ENCODE measurements around the gene PALLD.

PALLD gene

GRCh38 chr4:168914095-168914494 lies 417.2 kb downstream of the PALLD start:
- DNase-seq (ENCODE audit: low spot score), result no peak
- Histone ChIP-seq H2BK15ac (ENCODE audit: low read length) (no peak overlapping the region), H3K9me3 (replicated peaks in 1 of 2; ENCODE audit: control insufficient read depth in 2 of 2, insufficient read depth in 1 of 2, low read depth in 1 of 2, low read length in 2 of 2) (no peaks in the 10 kb centered on the region), H3K4me1 (ENCODE audit: control insufficient read depth in 2 of 2, insufficient read depth in 1 of 2, low read depth in 1 of 2, low read length in 2 of 2) (no peaks in the 10 kb centered on the region), H3K27ac (replicated peaks; ENCODE audit: low read length) (no peak overlapping the region), H3K4ac (ENCODE audit: low read length) (no peak overlapping the region), H3K79me1 (ENCODE audit: low read depth, low read length) (no peaks in the 10 kb centered on the region), H3K4me3 (ENCODE audit: low read length in 2 of 2) (no peak overlapping the region), H3K14ac (ENCODE audit: low read length) (no peak overlapping the region), H3K27me3 (ENCODE audit: control insufficient read depth in 3 of 3, insufficient read depth in 3 of 3, low read depth in 1 of 3, low read length in 3 of 3) (no peaks in the 10 kb centered on the region), H2AFZ (ENCODE audit: low read length) (no peak overlapping the region), H3K36me3 (replicated peaks in 1 of 2; ENCODE audit: control insufficient read depth in 2 of 2, insufficient read depth in 2 of 2, low read length in 2 of 2) (peaks cover 16 to 91% of the 10 kb centered on the region in 2 donors), H2BK5ac (ENCODE audit: low read length) (no peak overlapping the region), H3K23ac (ENCODE audit: low read depth, low read length, poor library complexity) (no peak overlapping the region), H2AK5ac (ENCODE audit: low read depth, low read length) (no peak overlapping the region), H2BK120ac (ENCODE audit: low read depth, low read length) (no peak overlapping the region), H3K4me2 (ENCODE audit: insufficient read depth, low read length, poor library complexity, severe bottlenecking) (no peak overlapping the region), H2BK12ac (ENCODE audit: low read length) (no peak overlapping the region), H3K9ac (ENCODE audit: low read depth, low read length, poor library complexity) (no peak overlapping the region), H4K91ac (ENCODE audit: low read depth, low read length, poor library complexity) (no peak overlapping the region), H3K18ac (ENCODE audit: low read length) (no peak overlapping the region), H4K8ac (ENCODE audit: low read depth, low read length) (no peak overlapping the region)
- no CpG with 5 or more reads among the region's 2 CpGs for WGBS, 2 donors (ENCODE audit: extremely low coverage in 2 of 2, insufficient read length in 2 of 2, insufficient replicate concordance in 1 of 2)

- Histone ChIP-seq H3K36me3 (replicated peaks in 1 of 2; ENCODE audit: control insufficient read depth in 2 of 2, insufficient read depth in 2 of 2, low read length in 2 of 2) (peaks cover 22 to 86% of the 10 kb centered on the region in 2 donors), H2BK12ac (ENCODE audit: low read length) (no peak overlapping the region), H2AK5ac (ENCODE audit: low read depth, low read length) (no peak overlapping the region)
Measured at GRCh38 chr4:168917138-168917779, 420.4 kb downstream of the PALLD start.

GRCh38 chr4:168919706-168920324 lies 423.0 kb downstream of the PALLD start:
- no CpG with 5 or more reads among the region's 4 CpGs for WGBS, 2 donors (ENCODE audit: extremely low coverage in 2 of 2, insufficient read length in 2 of 2, insufficient replicate concordance in 1 of 2)
- H3K4me3 ChIP-seq (ENCODE audit: low read length in 2 of 2), result no peak overlapping the region

More at GRCh38 chr4:168917138-168917779, 420.4 kb downstream of the PALLD start:
- Histone ChIP-seq H3K18ac (ENCODE audit: low read length) (no peak overlapping the region), H2BK5ac (ENCODE audit: low read length) (no peak overlapping the region), H3K27me3 (ENCODE audit: control insufficient read depth in 3 of 3, insufficient read depth in 3 of 3, low read depth in 1 of 3, low read length in 3 of 3) (no peaks in the 10 kb centered on the region), H3K4me3 (ENCODE audit: low read length in 2 of 2) (no peak overlapping the region), H3K9me3 (replicated peaks in 1 of 2; ENCODE audit: control insufficient read depth in 2 of 2, insufficient read depth in 1 of 2, low read depth in 1 of 2, low read length in 2 of 2) (no peaks in the 10 kb centered on the region), H2BK15ac (ENCODE audit: low read length) (no peak overlapping the region), H3K4me2 (ENCODE audit: insufficient read depth, low read length, poor library complexity, severe bottlenecking) (no peak overlapping the region), H3K79me1 (ENCODE audit: low read depth, low read length) (no peaks in the 10 kb centered on the region), H3K23ac (ENCODE audit: low read depth, low read length, poor library complexity) (no peak overlapping the region), H3K14ac (ENCODE audit: low read length) (no peak overlapping the region), H4K8ac (ENCODE audit: low read depth, low read length) (no peak overlapping the region), H2AFZ (ENCODE audit: low read length) (no peak overlapping the region), H4K91ac (ENCODE audit: low read depth, low read length, poor library complexity) (no peak overlapping the region), H2BK120ac (ENCODE audit: low read depth, low read length) (no peak overlapping the region), H3K27ac (replicated peaks; ENCODE audit: low read length) (no peak overlapping the region), H3K9ac (ENCODE audit: low read depth, low read length, poor library complexity) (no peak overlapping the region), H3K4ac (ENCODE audit: low read length) (no peak overlapping the region), H3K4me1 (ENCODE audit: control insufficient read depth in 2 of 2, insufficient read depth in 1 of 2, low read depth in 1 of 2, low read length in 2 of 2) (no peaks in the 10 kb centered on the region)
- DNase-seq (ENCODE audit: low spot score), result no peak
- WGBS, 2 donors (ENCODE audit: extremely low coverage in 2 of 2, insufficient read length in 2 of 2, insufficient replicate concordance in 1 of 2), result no CpG with 5 or more reads among the region's 8 CpGs

GRCh38 chr4:168920441-168921065 lies 423.7 kb downstream of the PALLD start:
- Histone ChIP-seq H3K4me3 (ENCODE audit: low read length in 2 of 2) (no peak overlapping the region), H3K27ac (replicated peaks; ENCODE audit: low read length) (no peak overlapping the region), H3K4me2 (ENCODE audit: insufficient read depth, low read length, poor library complexity, severe bottlenecking) (no peak overlapping the region), H3K14ac (ENCODE audit: low read length) (no peak overlapping the region), H3K18ac (ENCODE audit: low read length) (no peak overlapping the region), H3K23ac (ENCODE audit: low read depth, low read length, poor library complexity) (no peak overlapping the region), H2AK5ac (ENCODE audit: low read depth, low read length) (no peak overlapping the region), H2BK5ac (ENCODE audit: low read length) (no peak overlapping the region), H4K91ac (ENCODE audit: low read depth, low read length, poor library complexity) (no peak overlapping the region), H3K36me3 (replicated peaks in 1 of 2; ENCODE audit: control insufficient read depth in 2 of 2, insufficient read depth in 2 of 2, low read length in 2 of 2) (peaks cover 29 to 87% of the 10 kb centered on the region in 2 donors), H2BK15ac (ENCODE audit: low read length) (no peak overlapping the region), H3K9me3 (replicated peaks in 1 of 2; ENCODE audit: control insufficient read depth in 2 of 2, insufficient read depth in 1 of 2, low read depth in 1 of 2, low read length in 2 of 2) (no peaks in the 10 kb centered on the region), H3K9ac (ENCODE audit: low read depth, low read length, poor library complexity) (no peak overlapping the region), H3K27me3 (ENCODE audit: control insufficient read depth in 3 of 3, insufficient read depth in 3 of 3, low read depth in 1 of 3, low read length in 3 of 3) (no peaks in the 10 kb centered on the region), H4K8ac (ENCODE audit: low read depth, low read length) (no peak overlapping the region), H2AFZ (ENCODE audit: low read length) (no peak overlapping the region), H3K4me1 (ENCODE audit: control insufficient read depth in 2 of 2, insufficient read depth in 1 of 2, low read depth in 1 of 2, low read length in 2 of 2) (no peaks in the 10 kb centered on the region), H2BK12ac (ENCODE audit: low read length) (no peak overlapping the region), H3K79me1 (ENCODE audit: low read depth, low read length) (no peaks in the 10 kb centered on the region), H2BK120ac (ENCODE audit: low read depth, low read length) (no peak overlapping the region), H3K4ac (ENCODE audit: low read length) (no peak overlapping the region)
- no peak for DNase-seq (ENCODE audit: low spot score)
- WGBS, 2 donors (ENCODE audit: extremely low coverage in 2 of 2, insufficient read length in 2 of 2, insufficient replicate concordance in 1 of 2), result no CpG with 5 or more reads among the region's 6 CpGs

More at GRCh38 chr4:168919706-168920324, 423.0 kb downstream of the PALLD start:
- H3K4ac ChIP-seq (ENCODE audit: low read length), result no peak overlapping the region
- no peak overlapping the region for H2BK5ac ChIP-seq (ENCODE audit: low read length)
- no peak overlapping the region for H4K91ac ChIP-seq (ENCODE audit: low read depth, low read length, poor library complexity)
- H3K27ac ChIP-seq (replicated peaks; ENCODE audit: low read length), result no peak overlapping the region
- no peak overlapping the region for H2BK15ac ChIP-seq (ENCODE audit: low read length)
- no peak overlapping the region for H3K14ac ChIP-seq (ENCODE audit: low read length)
- H3K27me3 ChIP-seq (ENCODE audit: control insufficient read depth in 3 of 3, insufficient read depth in 3 of 3, low read depth in 1 of 3, low read length in 3 of 3), result no peaks in the 10 kb centered on the region
- no peak overlapping the region for H4K8ac ChIP-seq (ENCODE audit: low read depth, low read length)
- no peak overlapping the region for H2AK5ac ChIP-seq (ENCODE audit: low read depth, low read length)
- no peak overlapping the region for H2BK12ac ChIP-seq (ENCODE audit: low read length)
- no peak overlapping the region for H3K9ac ChIP-seq (ENCODE audit: low read depth, low read length, poor library complexity)
- H3K23ac ChIP-seq (ENCODE audit: low read depth, low read length, poor library complexity), result no peak overlapping the region
- no peaks in the 10 kb centered on the region for H3K79me1 ChIP-seq (ENCODE audit: low read depth, low read length)
- H2BK120ac ChIP-seq (ENCODE audit: low read depth, low read length), result no peak overlapping the region
- no peak for DNase-seq (ENCODE audit: low spot score)
- no peaks in the 10 kb centered on the region for H3K9me3 ChIP-seq (replicated peaks in 1 of 2; ENCODE audit: control insufficient read depth in 2 of 2, insufficient read depth in 1 of 2, low read depth in 1 of 2, low read length in 2 of 2)
- H3K4me2 ChIP-seq (ENCODE audit: insufficient read depth, low read length, poor library complexity, severe bottlenecking), result no peak overlapping the region
- peaks cover 25 to 87% of the 10 kb centered on the region in 2 donors for H3K36me3 ChIP-seq (replicated peaks in 1 of 2; ENCODE audit: control insufficient read depth in 2 of 2, insufficient read depth in 2 of 2, low read length in 2 of 2)
- no peak overlapping the region for H3K18ac ChIP-seq (ENCODE audit: low read length)
- no peak overlapping the region for H2AFZ ChIP-seq (ENCODE audit: low read length)
- H3K4me1 ChIP-seq (ENCODE audit: control insufficient read depth in 2 of 2, insufficient read depth in 1 of 2, low read depth in 1 of 2, low read length in 2 of 2), result no peaks in the 10 kb centered on the region

All from neuronal stem cell (in vitro differentiated cells).